ENCODE results near the gene NTNG2. TPM values are rescaled to one million over a fixed set of nuclear protein-coding genes. Genes with fewer than 3 reads are reported as not detected.

Gene NTNG2
- total and polyA plus RNA-seq, 9 of the 15 experiments (the other 6 are each of a cell fraction or from before 2014, with no cell fraction given) = 0.01 to 0.11 (median 0.09) TPM; not detected in 6

GRCh38 chr9:132147331-132147730, 14.5 kb upstream of the NTNG2 start:
- FAIRE-seq (no peak), DNase-seq (ENCODE audit: extremely low read depth in 1 of 4, low spot score in 3 of 4) (no peak), ATAC-seq (no peak)
- Histone ChIP-seq H3K27me3 (ENCODE audit: control insufficient read depth in 2 of 2, insufficient read depth in 2 of 2, low read length in 2 of 2) (peaks cover 17 to 74% of the 10 kb centered on the region in 2 experiments; a peak in 4 of 5 replicates), H4K20me1 (replicated peaks; ENCODE audit: control insufficient read depth, insufficient read depth, low read length) (no peaks in the 10 kb centered on the region), H3K27ac (ENCODE audit: extremely low read depth, low read depth, low read length) (no peak overlapping the region), H3K9ac (ENCODE audit: insufficient read depth in 1 of 2, low read depth in 2 of 2, low read length in 2 of 2) (no peak overlapping the region), H3K9me3 (replicated peaks; ENCODE audit: control insufficient read depth, insufficient read depth, low read depth, low read length) (no peaks in the 10 kb centered on the region), H3K4me1 (replicated peaks in 1 of 2; ENCODE audit: control insufficient read depth in 2 of 2, insufficient read depth in 2 of 2, low read length in 2 of 2) (no peaks in the 10 kb centered on the region; a peak in 1 of 5 replicates), H3K4me2 (ENCODE audit: insufficient read depth, low read length) (no peak overlapping the region), H3K4me3 (no peak overlapping the region), H3K36me3 (ENCODE audit: control insufficient read depth, insufficient read depth, low read length) (no peaks in the 10 kb centered on the region), H3K79me2 (ENCODE audit: control insufficient read depth, insufficient read depth, low read length) (no peaks in the 10 kb centered on the region), H2AFZ (ENCODE audit: low read depth, low read length) (no peak overlapping the region), H3K9me1 (ENCODE audit: control insufficient read depth, insufficient read depth, low read length) (no peaks in the 10 kb centered on the region)
- ChIA-PET CTCF (ENCODE audit: low intra/inter-chr PET ratio) (no interaction called here), POLR2A (no interaction called here)
- 5% methylated on average over 4 of the region's 4 CpGs for WGBS (ENCODE audit: insufficient coverage, low coverage, missing lambda C conversion rate)
- BruUV-seq (replicated peaks) = no TSS peak
- in situ Hi-C loops (cut with MboI) (no loop called here), intact Hi-C loops (cut with micrococcal nuclease) (no loop called here)
- TF ChIP-seq SMARCA4 (IDR thresholded peaks at IDR 0.05) (no peak), POLR2G (IDR thresholded peaks at IDR 0.05; ENCODE audit: low read depth, low read length) (no peak), DMBX1 (CRISPR knock-in tag; IDR thresholded peaks at IDR 0.05; ENCODE audit: borderline replicate concordance) (no peak), SNRNP70 (optimal IDR thresholded peaks at IDR 0.05; ENCODE audit: low read depth, low read length) (no peak), SAP30 (IDR thresholded peaks at IDR 0.05; ENCODE audit: borderline replicate concordance, insufficient read depth, low read depth, low read length, poor library complexity, severe bottlenecking) (no peak), RERE (CRISPR knock-in tag; IDR thresholded peaks at IDR 0.05; ENCODE audit: borderline replicate concordance) (no peak), JUND (IDR thresholded peaks at IDR 0.05; ENCODE audit: borderline replicate concordance, low read depth, low read length) (no peak), JUND (tag; IDR thresholded peaks at IDR 0.05; ENCODE audit: borderline replicate concordance, low read depth, low read length) (no peak), RFX7 (CRISPR knock-in tag; IDR thresholded peaks at IDR 0.05) (no peak), FOXJ2 (tag; IDR thresholded peaks at IDR 0.05) (no peak), CHCHD3 (CRISPR knock-in tag; IDR thresholded peaks at IDR 0.05) (no peak), STAT5B (CRISPR knock-in tag; IDR thresholded peaks at IDR 0.05) (no peak), CSDE1 (IDR thresholded peaks at IDR 0.05) (no peak), NFE2L1 (tag; IDR thresholded peaks at IDR 0.05; ENCODE audit: borderline replicate concordance, low read depth) (no peak), U2AF1 (optimal IDR thresholded peaks at IDR 0.05; ENCODE audit: low read depth, low read length) (no peak), ZNF316 (IDR thresholded peaks at IDR 0.05) (no peak)
- TF ChIP-seq, protein P1, sequence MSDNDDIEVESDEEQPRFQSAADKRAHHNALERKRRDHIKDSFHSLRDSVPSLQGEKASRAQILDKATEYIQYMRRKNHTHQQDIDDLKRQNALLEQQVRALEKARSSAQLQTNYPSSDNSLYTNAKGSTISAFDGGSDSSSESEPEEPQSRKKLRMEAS (CRISPR knock-in tag; IDR thresholded peaks at IDR 0.05) = no peak
